IMR-90 (cell line): Measurements from ENCODE around the gene CFAP221.

Experiments
- FOS ChIP-seq: fragments of 150-350 bp; IDR thresholded peaks from 2 replicates; pipeline ENCODE4 v1.6.1; 2016; ENCODE audit warnings: low read depth, low read length
- POLR2A ChIP-seq: IDR thresholded peaks from 2 replicates; pipeline ENCODE4 v1.6.1; 2012; ENCODE audit warnings: mild to moderate bottlenecking, low read depth, low read length
- TF ChIP-seq, protein P1 (sequence below): conservative IDR thresholded peaks from 2 replicates; pipeline ENCODE4 v1.5.1; 2012; ENCODE audit warnings: mild to moderate bottlenecking, low read depth, low read length, improper control_type of control experiment

DNA sequence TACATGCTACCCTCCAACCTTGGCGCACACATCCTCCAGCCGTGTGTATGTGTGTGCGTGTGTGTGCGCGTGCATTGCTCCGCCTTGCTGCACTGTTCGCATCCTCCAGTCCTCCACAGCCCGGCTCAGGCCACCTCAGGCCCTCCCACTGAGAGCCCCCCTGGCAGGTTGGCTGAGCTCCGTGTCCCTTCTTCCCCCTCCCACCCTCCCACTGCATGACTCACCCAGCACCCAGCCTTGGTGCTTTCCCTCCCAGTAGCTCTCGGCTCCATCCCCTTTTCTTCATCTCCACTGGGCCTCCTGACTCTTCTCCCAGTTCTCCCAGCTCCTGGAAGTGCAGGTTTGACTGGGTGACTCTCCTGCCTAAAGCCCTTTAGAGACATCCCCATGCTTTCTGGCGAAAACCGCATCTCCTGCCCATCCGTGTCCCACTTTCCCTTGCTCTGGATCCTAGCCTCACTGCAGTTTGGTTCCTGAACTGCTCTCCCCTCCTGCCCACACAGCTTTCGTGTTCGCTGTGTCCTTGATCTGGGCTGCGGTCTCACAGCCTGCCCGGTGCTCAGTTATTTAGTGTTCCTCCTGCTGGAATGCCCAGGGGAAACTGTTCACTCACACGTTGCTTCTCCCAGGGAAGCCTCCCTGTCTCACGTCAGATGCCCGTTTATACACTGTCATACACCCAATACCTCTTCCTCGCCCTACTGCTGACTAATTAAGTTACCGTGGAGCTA lies 139.6 kb downstream of the CFAP221 start:
- no peak for TF ChIP-seq FOS
- TF ChIP-seq, protein P1, sequence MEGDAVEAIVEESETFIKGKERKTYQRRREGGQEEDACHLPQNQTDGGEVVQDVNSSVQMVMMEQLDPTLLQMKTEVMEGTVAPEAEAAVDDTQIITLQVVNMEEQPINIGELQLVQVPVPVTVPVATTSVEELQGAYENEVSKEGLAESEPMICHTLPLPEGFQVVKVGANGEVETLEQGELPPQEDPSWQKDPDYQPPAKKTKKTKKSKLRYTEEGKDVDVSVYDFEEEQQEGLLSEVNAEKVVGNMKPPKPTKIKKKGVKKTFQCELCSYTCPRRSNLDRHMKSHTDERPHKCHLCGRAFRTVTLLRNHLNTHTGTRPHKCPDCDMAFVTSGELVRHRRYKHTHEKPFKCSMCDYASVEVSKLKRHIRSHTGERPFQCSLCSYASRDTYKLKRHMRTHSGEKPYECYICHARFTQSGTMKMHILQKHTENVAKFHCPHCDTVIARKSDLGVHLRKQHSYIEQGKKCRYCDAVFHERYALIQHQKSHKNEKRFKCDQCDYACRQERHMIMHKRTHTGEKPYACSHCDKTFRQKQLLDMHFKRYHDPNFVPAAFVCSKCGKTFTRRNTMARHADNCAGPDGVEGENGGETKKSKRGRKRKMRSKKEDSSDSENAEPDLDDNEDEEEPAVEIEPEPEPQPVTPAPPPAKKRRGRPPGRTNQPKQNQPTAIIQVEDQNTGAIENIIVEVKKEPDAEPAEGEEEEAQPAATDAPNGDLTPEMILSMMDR = no peak
- no peak for TF ChIP-seq POLR2A
